Bronchial epithelial cell (primary cell): ENCODE results near the gene CLDN15. TPM values are rescaled to one million over a fixed set of nuclear protein-coding genes. Genes with fewer than 3 reads are reported as not detected.

ENCODE experiments used
- DNase-seq: peaks from one replicate; pipeline ENCODE4 v3.0.0-alpha.2; 2010; ENCODE audit warnings: low read depth
- FAIRE-seq: peaks from 2 replicates; lab custom pipeline; 2011; peaks lifted over from hg19 to GRCh38; lab: Jason Lieb, UNC
- H3K27me3 ChIP-seq: 2 replicates; pipeline ENCODE4 v1.5.1; 2011; ENCODE audit warnings: low read length; ENCODE audit not compliant: control insufficient read depth, insufficient read depth
- H3K36me3 ChIP-seq: 2 replicates; pipeline ENCODE4 v1.5.1; 2011; ENCODE audit warnings: low read length; ENCODE audit not compliant: control insufficient read depth, insufficient read depth
- H3K4me3 ChIP-seq: 2 replicates; pipeline ENCODE4 v1.5.1; 2011; ENCODE audit warnings: mild to moderate bottlenecking, low read depth, low read length, control low read depth
- total RNA-seq: library from RNA; depleted of rRNA; stranded (reverse); fragments of >200 nt; gene quantifications from 2 replicates; pipeline ENCODE4 v1.2.1, GENCODE V29; 2014
- TF ChIP-seq, protein P1 (sequence below): IDR thresholded peaks from 2 replicates; pipeline ENCODE4 v1.5.1; 2011; ENCODE audit warnings: mild to moderate bottlenecking, moderate library complexity, low read length, control low read depth, inconsistent platforms; ENCODE audit not compliant: insufficient read depth, severe bottlenecking

Gene CLDN15
- total RNA-seq, 1 donor from 2014 or later: 2.1 TPM

DNA sequence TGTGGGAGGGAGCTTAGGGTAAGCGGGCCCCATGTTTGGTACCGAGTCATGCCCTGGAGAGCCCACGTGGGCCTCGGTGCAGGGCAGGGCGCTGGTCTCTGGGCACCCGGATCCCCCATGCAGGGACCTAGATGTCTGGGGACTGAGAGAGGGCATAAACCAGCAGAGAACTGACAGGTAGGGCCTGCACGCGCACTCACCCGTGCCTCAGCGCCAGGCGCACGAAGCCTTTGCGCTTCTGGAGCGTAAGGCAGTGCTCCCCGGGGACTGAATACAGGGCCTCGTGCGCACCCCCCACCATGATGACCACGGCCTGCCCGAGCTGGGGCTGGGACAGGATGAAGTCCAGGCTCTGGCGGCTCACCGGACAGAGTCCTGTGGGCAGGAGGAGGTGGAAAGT is 39.6 kb downstream of the CLDN15 start:
- FAIRE-seq (no peak), DNase-seq (no peak)
- TF ChIP-seq, protein P1, sequence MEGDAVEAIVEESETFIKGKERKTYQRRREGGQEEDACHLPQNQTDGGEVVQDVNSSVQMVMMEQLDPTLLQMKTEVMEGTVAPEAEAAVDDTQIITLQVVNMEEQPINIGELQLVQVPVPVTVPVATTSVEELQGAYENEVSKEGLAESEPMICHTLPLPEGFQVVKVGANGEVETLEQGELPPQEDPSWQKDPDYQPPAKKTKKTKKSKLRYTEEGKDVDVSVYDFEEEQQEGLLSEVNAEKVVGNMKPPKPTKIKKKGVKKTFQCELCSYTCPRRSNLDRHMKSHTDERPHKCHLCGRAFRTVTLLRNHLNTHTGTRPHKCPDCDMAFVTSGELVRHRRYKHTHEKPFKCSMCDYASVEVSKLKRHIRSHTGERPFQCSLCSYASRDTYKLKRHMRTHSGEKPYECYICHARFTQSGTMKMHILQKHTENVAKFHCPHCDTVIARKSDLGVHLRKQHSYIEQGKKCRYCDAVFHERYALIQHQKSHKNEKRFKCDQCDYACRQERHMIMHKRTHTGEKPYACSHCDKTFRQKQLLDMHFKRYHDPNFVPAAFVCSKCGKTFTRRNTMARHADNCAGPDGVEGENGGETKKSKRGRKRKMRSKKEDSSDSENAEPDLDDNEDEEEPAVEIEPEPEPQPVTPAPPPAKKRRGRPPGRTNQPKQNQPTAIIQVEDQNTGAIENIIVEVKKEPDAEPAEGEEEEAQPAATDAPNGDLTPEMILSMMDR: no peak
- Histone ChIP-seq H3K4me3 (no peak overlapping the region), H3K27me3 (peaks cover 11% of the 10 kb centered on the region), H3K36me3 (no peaks in the 10 kb centered on the region)

- DNase-seq (no peak), FAIRE-seq (no peak)
- Histone ChIP-seq H3K27me3 (peaks cover 2% of the 10 kb centered on the region), H3K36me3 (no peaks in the 10 kb centered on the region), H3K4me3 (no peak overlapping the region)
- TF ChIP-seq, protein P1: no peak
Measured at GRCh38 chr7:101195884-101196283, 41.7 kb downstream of the CLDN15 start.

- TF ChIP-seq, protein P1: no peak
- Histone ChIP-seq H3K36me3 (no peaks in the 10 kb centered on the region), H3K4me3 (no peak overlapping the region), H3K27me3 (no peaks in the 10 kb centered on the region)
- DNase-seq: no peak
- FAIRE-seq: no peak
Measured at GRCh38 chr7:101189109-101189508, 48.5 kb downstream of the CLDN15 start.

- DNase-seq (no peak), FAIRE-seq (no peak)
- H3K4me3 ChIP-seq: no peak overlapping the region
- H3K27me3 ChIP-seq: no peaks in the 10 kb centered on the region
- TF ChIP-seq, protein P1: no peak
- no peaks in the 10 kb centered on the region for H3K36me3 ChIP-seq
Measured at GRCh38 chr7:101186844-101187428, 50.7 kb downstream of the CLDN15 start.

GRCh38 chr7:101186194-101186593 is 51.4 kb downstream of the CLDN15 start:
- H3K4me3 ChIP-seq: no peak overlapping the region
- FAIRE-seq: no peak
- H3K36me3 ChIP-seq: no peaks in the 10 kb centered on the region
- no peak for DNase-seq
- TF ChIP-seq, protein P1: no peak
- no peaks in the 10 kb centered on the region for H3K27me3 ChIP-seq
